Large intestine (tissue), 3 donors: ENCODE results near the gene RHOF. TPM values are rescaled to one million over a fixed set of nuclear protein-coding genes. Genes with fewer than 3 reads are reported as not detected.
A peak's percentile ranks its signal among the peaks of the same experiment; 100 is the strongest.

Experiments
- DNase-seq, 2 donors: peaks; one replicate each; pipeline versions ENCODE4 v3.0.0 to v3.0.0-alpha.2; 2013
- H3K27ac ChIP-seq: one replicate; pipeline ENCODE4 v1.5.1; 2013; ENCODE audit warnings: low read length
- H3K27me3 ChIP-seq: 2 replicates; pipeline ENCODE4 v1.6.1; 2013; ENCODE audit warnings: low read length; ENCODE audit not compliant: control insufficient read depth, insufficient read depth
- H3K36me3 ChIP-seq: 2 replicates; pipeline ENCODE4 v1.6.1; 2013; ENCODE audit warnings: low read length; ENCODE audit not compliant: control insufficient read depth, insufficient read depth
- H3K4me1 ChIP-seq: one replicate; pipeline ENCODE4 v1.6.1; 2013; ENCODE audit warnings: low read length; ENCODE audit not compliant: control insufficient read depth, insufficient read depth
- H3K4me3 ChIP-seq: one replicate; pipeline ENCODE4 v1.5.1; 2013; ENCODE audit warnings: low read length
- H3K9me3 ChIP-seq: one replicate; pipeline ENCODE4 v1.6.1; 2013; ENCODE audit warnings: mild to moderate bottlenecking, low read depth, low read length, moderate library complexity; ENCODE audit not compliant: control insufficient read depth
- WGBS: methylation state at CpG from one replicate; pipeline ENCODE4 v1.1.5; 2013; ENCODE audit warnings: low lambda C conversion rate; ENCODE audit not compliant: insufficient coverage; 5-methylcytosine and 5-hydroxymethylcytosine counted together
- polyA plus RNA-seq: library from polyadenylated mRNA; unstranded; fragments of 120-200 nt; gene quantifications from one replicate; pipeline ENCODE4 v1.2.1, GENCODE V29; 2013

The RHOF gene
- polyA plus RNA-seq, 1 donor: 53.6 TPM

DNA sequence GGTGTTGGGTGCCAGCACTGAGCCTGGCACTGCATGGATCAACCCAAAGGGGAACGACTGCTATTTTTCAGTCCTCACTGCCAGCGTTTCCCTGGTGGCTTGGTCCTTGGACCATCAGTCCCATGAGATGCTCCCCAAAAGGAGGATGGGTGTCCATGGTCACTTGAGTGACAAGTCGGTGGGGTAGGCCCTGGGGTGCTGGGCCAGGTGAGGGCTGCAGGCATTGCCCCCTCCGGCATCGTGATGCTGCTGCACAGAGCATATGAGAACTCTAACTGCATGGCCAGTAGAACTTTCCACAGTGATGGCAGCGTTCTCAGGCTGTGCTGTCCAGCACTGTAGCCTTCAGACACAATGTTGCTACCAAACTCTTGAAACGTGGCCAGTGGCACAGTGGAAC, 26.6 kb upstream of the RHOF start:
- 80% methylated on average over 1 of the region's 7 CpGs for WGBS

GRCh38 chr12:121819212-121819949, 25.9 kb upstream of the RHOF start:
- WGBS: no CpG with 5 or more reads among the region's 22 CpGs

More for the DNA sequence above, 26.6 kb upstream of the RHOF start:
- Histone ChIP-seq H3K4me1 (no peaks in the 10 kb centered on the region), H3K27ac (no peak overlapping the region), H3K9me3 (no peaks in the 10 kb centered on the region), H3K4me3 (no peak overlapping the region), H3K36me3 (peaks cover 73% of the 10 kb centered on the region), H3K27me3 (no peaks in the 10 kb centered on the region)
- DNase-seq: no peak

DNA sequence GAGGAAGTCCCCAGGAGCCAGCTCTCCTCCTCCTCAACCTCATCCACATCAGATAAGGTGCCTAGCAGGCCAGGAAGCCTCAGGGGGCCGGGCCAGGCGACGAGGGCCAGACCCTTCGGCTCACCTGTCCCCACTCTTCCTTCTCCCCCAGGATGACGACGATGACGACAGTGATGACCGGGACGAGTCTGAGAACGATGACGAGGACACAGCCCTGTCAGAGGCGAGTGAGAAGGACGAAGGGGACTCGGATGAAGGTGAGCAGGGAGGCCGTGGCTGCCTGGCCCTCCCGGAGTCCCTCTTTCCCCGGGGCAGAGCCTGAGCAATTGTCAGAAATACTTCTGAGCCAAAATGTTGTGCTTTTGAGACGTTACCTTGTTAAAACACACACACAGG, 24.2 kb upstream of the RHOF start:
- Histone ChIP-seq H3K4me3 (no peak overlapping the region), H3K9me3 (no peaks in the 10 kb centered on the region), H3K4me1 (peaks cover 4% of the 10 kb centered on the region), H3K36me3 (peaks cover 67% of the 10 kb centered on the region), H3K27me3 (no peaks in the 10 kb centered on the region), H3K27ac (no peak overlapping the region)
- DNase-seq: no peak
- WGBS: no CpG with 5 or more reads among the region's 18 CpGs

More at GRCh38 chr12:121819212-121819949, 25.9 kb upstream of the RHOF start:
- H3K27ac ChIP-seq: no peak overlapping the region
- DNase-seq: no peak
- no peaks in the 10 kb centered on the region for H3K9me3 ChIP-seq
- H3K4me3 ChIP-seq: no peak overlapping the region
- peaks cover 74% of the 10 kb centered on the region for H3K36me3 ChIP-seq
- no peaks in the 10 kb centered on the region for H3K27me3 ChIP-seq
- no peaks in the 10 kb centered on the region for H3K4me1 ChIP-seq

- Histone ChIP-seq H3K27me3 (no peaks in the 10 kb centered on the region), H3K9me3 (no peaks in the 10 kb centered on the region), H3K27ac (no peak overlapping the region), H3K4me1 (peaks cover 6% of the 10 kb centered on the region), H3K36me3 (peaks cover 61% of the 10 kb centered on the region), H3K4me3 (no peak overlapping the region)
- WGBS: no CpG with 5 or more reads among the region's 47 CpGs
- DNase-seq: no peak
These were observed 23.6 kb upstream of the RHOF start for GRCh38 chr12:121816925-121817647.

GRCh38 chr12:121815263-121815662, 21.8 kb upstream of the RHOF start:
- Histone ChIP-seq H3K4me3 (no peak overlapping the region), H3K27me3 (no peaks in the 10 kb centered on the region), H3K4me1 (peaks cover 20% of the 10 kb centered on the region), H3K9me3 (no peaks in the 10 kb centered on the region), H3K27ac (no peak overlapping the region), H3K36me3 (peaks cover 66% of the 10 kb centered on the region)
- DNase-seq: no peak
- no CpG with 5 or more reads among the region's 8 CpGs for WGBS

DNA sequence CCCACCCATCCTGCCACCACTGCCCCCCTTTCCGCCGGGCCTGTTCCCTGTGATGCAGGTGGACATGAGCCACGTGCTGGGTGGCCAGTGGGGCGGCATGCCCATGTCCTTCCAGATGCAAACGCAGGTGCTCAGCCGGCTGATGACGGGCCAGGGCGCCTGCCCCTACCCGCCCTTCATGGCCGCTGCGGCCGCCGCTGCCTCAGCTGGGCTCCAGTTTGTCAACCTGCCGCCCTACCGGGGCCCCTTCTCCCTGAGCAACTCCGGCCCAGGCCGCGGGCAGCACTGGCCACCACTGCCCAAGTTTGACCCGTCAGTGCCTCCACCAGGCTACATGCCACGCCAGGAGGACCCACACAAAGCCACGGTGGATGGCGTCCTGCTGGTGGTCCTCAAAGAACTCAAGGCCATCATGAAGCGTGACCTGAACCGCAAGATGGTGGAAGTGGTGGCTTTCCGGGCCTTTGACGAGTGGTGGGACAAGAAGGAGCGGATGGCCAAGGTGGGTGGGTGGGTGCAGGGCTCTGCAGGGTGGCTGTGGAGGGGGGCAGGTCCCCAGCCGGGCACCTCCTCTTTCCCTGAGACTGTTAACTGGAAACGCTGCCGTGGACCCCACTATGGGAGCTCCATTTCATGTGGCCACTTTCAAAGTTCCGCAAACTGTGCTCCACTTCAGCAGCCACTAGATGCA, 21.1 kb upstream of the RHOF start:
- no peak for DNase-seq
- Histone ChIP-seq H3K36me3 (peaks cover 66% of the 10 kb centered on the region), H3K4me1 (peaks cover 20% of the 10 kb centered on the region), H3K4me3 (no peak overlapping the region), H3K27ac (no peak overlapping the region), H3K27me3 (no peaks in the 10 kb centered on the region), H3K9me3 (no peaks in the 10 kb centered on the region)
- WGBS: no CpG with 5 or more reads among the region's 31 CpGs

DNA sequence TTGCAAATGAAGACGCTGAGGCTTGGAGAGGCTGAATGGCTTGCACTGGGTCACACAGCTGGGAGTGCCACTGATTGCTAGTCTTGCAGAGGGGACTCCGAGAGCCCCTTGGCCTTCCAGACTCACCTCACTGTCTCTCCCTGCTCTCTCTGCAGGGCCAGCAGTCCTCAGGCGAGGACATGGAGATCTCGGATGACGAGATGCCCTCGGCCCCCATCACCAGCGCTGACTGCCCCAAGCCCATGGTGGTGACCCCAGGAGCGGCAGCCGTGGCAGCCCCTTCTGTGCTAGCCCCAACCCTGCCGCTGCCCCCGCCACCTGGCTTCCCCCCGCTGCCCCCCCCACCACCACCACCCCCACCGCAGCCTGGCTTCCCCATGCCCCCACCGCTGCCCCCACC, 20.5 kb upstream of the RHOF start:
- H3K9me3 ChIP-seq: no peaks in the 10 kb centered on the region
- H3K4me1 ChIP-seq: peaks cover 20% of the 10 kb centered on the region
- no peak overlapping the region for H3K27ac ChIP-seq
- H3K27me3 ChIP-seq: no peaks in the 10 kb centered on the region
- no CpG with 5 or more reads among the region's 14 CpGs for WGBS
- DNase-seq: no peak
- H3K4me3 ChIP-seq: no peak overlapping the region
- peaks cover 67% of the 10 kb centered on the region for H3K36me3 ChIP-seq

DNA sequence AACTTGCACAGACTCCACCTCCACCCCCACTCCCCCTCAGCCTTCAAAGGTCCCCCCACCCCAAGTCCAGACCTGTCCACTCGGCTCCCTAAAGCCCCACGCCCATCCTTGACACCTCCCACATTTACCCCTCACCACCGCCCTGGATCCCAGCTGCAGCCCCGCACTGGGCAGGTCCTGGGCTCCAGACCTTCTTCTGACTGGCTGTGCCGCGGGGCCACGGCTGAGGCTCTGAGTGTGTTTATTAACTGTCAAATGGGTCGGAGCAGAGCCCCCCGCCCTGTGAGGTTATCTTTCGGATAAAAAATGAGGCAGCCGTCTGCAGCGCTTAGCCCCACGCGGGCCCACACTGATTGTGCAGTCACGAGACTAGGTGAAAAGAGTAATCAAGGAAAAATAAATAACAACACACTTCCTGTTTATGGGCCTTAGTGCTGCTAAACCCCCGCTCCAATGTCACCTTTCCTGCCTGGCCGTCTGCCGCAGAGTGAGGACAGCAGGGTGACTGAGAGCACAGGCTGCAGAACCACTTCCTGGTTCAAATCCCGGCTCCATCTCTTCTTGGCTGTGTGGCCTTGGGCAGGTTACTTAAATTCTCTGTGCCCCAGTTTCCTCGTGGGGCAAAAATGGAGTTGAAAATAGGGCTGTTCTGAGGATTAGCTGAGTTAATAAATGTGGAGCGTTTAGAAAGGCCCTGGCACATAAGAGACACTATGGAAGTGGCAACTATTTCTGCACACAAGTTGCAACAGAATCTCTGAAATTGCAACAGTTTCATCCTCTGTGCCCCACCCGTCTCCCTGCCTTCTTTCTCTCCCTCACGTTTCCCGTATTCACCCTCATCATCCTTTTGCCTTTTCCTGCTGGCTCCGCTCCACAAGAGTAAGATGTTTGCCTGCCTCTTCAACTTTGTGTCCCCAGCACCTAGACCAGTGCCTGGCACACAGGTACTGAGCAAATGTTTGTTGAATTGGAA, 19.7 kb upstream of the RHOF start:
- H3K9me3 ChIP-seq: no peaks in the 10 kb centered on the region
- peak overlapping the region; percentile 58 for H3K4me3 ChIP-seq
- peaks cover 20% of the 10 kb centered on the region for H3K4me1 ChIP-seq
- peak in 1 of 2 donors; percentile 35 for DNase-seq
- no CpG with 5 or more reads among the region's 25 CpGs for WGBS
- no peaks in the 10 kb centered on the region for H3K27me3 ChIP-seq
- peak overlapping the region; percentile 15 for H3K27ac ChIP-seq
- H3K36me3 ChIP-seq: peaks cover 74% of the 10 kb centered on the region

DNA sequence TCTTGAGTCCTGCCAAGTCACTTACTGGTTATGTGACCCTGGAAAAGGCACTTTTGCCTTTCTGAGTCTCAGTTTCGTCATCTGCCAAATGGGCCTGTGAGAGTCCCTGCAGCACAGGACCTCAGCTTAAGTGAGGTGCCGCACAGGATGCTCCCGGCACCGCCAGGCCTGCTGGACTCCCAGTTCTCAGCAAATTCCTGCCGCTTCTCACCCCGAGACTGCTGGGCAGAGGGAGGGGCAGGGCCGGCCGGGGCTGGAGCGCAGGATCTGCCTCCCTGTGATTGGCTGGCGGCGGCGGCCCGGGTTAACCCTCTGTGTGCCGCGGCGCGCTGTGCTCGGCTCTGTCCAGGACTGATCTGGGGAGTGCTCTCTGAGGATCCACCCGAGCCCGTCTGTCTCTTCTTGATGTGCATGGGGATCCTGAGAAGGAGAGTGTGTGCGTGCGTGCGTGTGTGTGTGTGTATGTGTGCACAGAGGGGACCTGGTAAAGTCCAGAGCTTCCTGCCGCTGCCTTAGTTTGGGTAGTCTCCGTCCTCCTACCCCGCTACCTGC, 18.9 kb upstream of the RHOF start:
- WGBS: no CpG with 5 or more reads among the region's 26 CpGs
- peaks cover 22% of the 10 kb centered on the region for H3K4me1 ChIP-seq
- H3K36me3 ChIP-seq: peaks cover 73% of the 10 kb centered on the region

More for the DNA sequence above, 18.9 kb upstream of the RHOF start:
- peak in 1 of 2 donors; percentile 82 for DNase-seq
- Histone ChIP-seq H3K27ac (peak overlapping the region; percentile 47), H3K27me3 (no peaks in the 10 kb centered on the region), H3K4me3 (peak overlapping the region; percentile 58), H3K9me3 (no peaks in the 10 kb centered on the region)
